GM19468 (cell line): ENCODE measurements around the gene RPP14.
"Not testable (repeated sequence)": the region's sequence is repeated elsewhere in the genome, so short reads cannot be mapped to it uniquely, and the experiment has no call there.

Experiments
- ATAC-seq: cut with Tn5 transposase; IDR thresholded peaks from one replicate; pipeline ENCODE4 v1.9.1; 2021; ENCODE audit warnings: mild to moderate bottlenecking, moderate library complexity, moderate number of reproducible peaks; ENCODE audit not compliant: unreplicated experiment; ENCODE audit errors: extremely low read depth

Gene RPP14

DNA sequence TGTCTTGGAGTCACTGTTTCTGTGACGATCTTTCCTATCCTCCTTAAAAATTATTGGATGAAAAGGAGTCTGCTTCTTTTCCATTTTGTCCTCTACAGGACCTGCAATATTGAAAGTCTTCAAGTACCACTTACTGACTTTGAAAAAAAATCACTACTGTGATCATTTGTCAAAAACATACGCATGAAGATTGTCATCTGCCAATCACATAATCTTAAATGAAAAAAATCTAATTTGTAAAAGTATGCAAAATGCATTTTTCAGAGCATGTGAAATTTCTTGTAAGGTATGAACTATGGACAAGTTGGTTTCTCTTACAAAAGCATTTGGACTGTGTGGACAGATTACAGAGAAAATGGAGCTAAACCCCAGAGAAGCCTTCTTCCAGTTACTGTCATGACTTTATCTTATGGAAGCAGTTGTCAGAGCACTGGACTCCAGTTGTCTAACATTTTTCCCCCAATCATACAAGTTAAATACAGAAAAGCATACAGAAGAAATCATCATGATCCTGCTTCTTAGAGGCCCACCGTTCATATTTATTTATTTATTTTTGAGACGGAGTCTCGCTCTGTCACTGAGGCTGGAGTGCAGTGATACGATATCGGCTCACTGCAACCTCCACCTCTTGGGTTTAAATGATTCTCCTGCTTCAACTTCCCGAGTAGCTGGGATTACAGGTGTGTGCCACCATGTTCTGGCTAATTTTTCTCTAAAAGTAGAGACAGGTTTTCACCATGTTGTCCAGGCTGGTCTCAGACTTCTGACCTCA is 23.3 kb downstream of the RPP14 start:
- ATAC-seq, result no peak

GRCh38 chr3:58329922-58330413 is 23.9 kb downstream of the RPP14 start:
- no peak for ATAC-seq

DNA sequence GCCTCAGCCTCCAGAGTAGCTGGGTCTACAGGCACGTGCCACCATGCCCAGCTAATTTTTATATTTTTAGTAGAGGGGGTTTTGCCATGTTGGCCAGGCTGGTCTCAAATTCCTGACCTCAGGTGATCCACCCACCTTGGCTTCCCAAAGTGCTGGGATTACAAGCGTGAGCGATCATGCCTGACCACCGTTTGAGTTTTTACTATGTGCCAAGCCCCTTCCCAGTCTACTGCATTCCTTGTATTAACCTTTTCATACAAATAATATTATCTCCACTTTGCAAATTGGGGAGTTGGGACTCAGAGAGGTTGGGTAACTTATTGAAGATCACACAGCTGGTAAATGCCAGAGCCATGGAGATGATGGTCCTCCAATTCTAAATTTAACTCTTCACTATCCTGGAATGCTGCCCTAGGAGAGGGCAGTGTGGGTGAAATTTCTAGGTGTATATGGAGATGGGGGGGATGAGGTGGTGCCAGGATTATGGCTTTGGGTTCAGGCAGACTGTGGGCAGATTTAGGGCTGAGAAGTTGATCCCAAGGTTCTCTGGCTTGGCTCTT is 25.6 kb downstream of the RPP14 start:
- no peak for ATAC-seq

- peak; percentile 37 for ATAC-seq
These were observed 26.6 kb downstream of the RPP14 start, which contains the start of gene PXK for GRCh38 chr3:58332575-58333188. TSS of gene PXK (plus strand) at chr3:58332892. CDS start at chr3:58332989, 97 bp downstream.

GRCh38 chr3:58333206-58334012 is 27.4 kb downstream of the RPP14 start:
- peak; percentile 4 for ATAC-seq

DNA sequence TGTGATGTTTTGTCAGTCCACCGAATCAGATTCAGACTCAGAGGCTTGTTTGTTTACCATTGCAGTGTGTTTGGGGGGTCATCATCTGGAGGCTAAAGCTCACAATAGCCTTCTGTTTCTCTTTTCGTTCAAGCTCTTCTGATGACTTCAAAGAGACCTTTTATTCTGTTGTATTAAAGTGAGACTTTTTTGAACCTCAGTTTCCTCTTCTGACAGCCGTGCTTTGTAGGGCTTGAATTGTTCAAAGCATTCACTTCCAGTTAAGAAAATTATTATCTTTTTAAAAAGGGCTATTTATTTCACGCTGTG is 27.9 kb downstream of the RPP14 start:
- no peak for ATAC-seq

DNA sequence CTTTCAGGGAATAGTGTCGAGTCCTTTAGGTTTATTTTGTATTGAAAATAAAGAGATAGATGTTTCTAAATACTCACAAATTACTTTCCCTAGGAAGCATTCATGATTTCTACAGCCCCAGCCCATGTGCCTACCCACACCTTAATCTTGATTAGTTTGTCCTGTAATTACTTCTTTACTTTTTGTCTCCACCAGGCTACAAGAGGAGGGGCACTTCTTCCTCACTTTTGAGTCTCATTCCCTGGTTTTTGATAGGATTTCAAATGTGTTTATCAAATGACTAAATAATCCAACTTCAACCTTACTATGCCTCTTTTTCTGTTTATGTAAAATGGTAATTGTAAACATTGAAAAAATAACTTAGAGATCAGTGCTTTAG is 28.4 kb downstream of the RPP14 start:
- no peak for ATAC-seq

- ATAC-seq, result no peak
These were observed 29.6 kb downstream of the RPP14 start for GRCh38 chr3:58335652-58335947.

DNA sequence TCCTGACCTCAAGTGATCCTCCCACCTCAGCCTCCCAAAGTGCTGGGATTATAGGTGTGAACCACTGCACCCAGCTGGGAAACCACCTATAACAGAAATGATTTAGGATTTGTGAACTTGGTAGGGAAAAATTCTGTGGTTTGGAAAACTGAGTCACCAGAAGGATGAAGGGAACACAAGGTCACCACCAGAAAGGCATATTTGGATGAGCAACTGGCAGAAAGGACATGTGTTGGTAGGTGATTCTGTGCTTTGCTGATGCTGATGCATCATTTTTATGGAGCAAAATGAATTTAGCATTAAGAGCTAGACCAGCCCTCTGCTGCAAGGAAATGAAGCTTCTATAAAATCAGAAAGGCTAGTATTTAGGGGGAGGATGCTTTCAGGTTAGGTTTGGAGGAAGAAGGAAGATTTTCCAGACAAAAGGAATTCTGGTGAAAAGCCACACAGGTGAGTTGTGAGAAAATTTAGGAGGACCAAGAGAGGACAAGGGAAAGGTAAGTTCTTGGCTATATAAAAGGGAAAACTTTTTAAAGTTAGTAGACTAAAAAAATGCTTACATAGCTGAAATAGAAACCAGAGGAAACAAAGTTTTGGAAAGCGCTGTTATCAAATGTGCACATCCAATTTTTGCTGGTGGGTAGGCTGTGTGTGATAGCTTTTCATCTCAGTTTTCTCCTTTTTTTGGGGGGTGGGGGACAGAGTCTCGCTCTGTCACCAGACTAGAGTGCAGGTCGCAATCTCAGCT is 30.3 kb downstream of the RPP14 start:
- ATAC-seq, result no peak

DNA sequence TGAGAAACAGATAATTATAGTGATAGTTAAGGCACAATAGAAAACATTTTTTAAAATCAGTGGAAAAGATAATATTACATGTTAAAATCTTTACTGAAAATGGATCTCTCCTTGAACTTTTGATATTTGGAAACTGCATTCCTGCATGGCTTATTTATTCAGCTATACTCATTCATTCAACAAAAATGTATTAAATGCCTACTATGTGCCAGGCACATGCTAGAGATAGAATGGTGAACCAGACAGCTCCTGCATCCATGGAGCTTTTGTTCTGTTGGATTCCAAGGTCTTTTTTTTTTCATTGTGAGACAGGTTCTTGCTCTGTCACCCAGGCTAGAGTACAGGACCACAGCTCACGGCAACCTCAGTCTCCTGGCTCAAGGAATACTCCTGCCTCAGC is 31.1 kb downstream of the RPP14 start:
- no peak for ATAC-seq

- ATAC-seq, result not testable (repeated sequence)
These were observed 33.1 kb downstream of the RPP14 start for GRCh38 chr3:58339146-58339545.

DNA sequence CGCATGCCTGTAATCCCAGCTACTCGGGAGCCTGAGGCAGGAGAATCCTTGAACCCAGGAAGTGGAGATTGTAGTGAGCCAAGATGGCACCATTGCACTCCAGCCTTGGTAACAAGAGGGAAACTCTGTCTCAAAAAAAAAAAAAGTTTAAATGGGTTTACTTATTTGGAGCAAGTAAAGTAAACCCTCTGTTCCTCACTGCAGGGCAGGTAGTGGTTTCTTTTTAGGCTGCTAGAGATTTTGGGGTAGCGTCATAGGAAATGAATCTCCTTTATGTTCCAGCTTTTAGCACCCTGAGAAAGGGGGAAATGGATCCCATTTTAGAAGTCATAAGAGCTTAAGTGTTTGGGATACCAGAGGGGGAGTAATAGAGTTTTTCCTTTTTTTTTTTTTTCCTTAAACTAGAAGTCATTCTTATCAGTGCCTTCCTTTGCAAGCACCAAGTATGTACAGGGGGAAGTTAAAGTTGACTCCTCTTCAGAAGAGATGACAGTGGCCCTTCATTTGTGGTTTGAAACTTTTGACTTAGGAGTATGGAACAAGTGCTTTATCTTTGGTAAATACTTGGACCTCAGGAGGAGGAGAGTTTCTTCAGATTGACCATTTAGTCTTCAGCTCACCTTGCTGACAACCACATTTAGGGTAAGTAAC is 34.7 kb downstream of the RPP14 start:
- no peak for ATAC-seq

DNA sequence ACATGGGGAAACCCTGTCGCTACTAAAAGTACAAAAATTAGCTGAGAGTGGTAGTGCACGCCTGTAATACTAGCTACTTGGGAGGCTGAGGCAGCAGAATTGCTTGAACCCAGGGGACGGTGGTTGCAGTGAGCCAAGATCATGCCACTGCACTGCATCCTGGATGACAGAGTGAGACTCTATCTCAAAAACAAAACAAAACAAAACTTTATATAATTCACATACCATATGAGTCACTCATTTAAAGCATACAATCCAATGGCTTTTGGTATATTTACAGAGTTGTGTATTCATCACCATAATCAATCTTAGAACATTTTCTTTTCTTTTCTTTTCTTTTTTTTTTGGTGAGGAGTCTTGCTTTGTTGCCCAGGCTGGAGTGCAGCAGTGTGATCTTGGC is 35.3 kb downstream of the RPP14 start:
- ATAC-seq, result no peak

- ATAC-seq, result no peak
These were observed 36.6 kb downstream of the RPP14 start for GRCh38 chr3:58342676-58343075.

- no peak for ATAC-seq
These were observed 39.4 kb downstream of the RPP14 start for GRCh38 chr3:58345457-58345856.

DNA sequence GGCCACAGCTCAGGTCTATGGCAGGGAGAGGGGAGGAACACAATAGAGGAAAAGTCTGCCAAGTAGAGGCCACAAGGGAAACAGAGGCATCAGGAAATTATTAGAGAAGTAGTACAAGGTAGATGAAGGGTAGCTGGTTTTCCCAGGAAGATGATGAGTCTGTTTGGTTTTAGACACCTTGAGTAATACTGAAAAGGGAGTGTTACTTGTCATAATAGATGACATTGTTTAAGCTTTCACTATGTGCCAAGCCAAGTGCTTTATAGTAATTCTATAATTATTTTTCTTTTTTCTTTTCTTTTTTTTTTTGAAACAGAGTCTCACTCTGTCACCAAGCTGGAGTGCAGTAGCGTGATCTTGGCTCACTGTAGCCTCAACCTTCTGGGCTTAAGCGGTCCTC is 40.3 kb downstream of the RPP14 start:
- no peak for ATAC-seq

- no peak for ATAC-seq
These were observed 41.9 kb downstream of the RPP14 start for GRCh38 chr3:58347984-58348383.

- ATAC-seq, result peak; percentile 85
These were observed 44.0 kb downstream of the RPP14 start for GRCh38 chr3:58349792-58350626.

DNA sequence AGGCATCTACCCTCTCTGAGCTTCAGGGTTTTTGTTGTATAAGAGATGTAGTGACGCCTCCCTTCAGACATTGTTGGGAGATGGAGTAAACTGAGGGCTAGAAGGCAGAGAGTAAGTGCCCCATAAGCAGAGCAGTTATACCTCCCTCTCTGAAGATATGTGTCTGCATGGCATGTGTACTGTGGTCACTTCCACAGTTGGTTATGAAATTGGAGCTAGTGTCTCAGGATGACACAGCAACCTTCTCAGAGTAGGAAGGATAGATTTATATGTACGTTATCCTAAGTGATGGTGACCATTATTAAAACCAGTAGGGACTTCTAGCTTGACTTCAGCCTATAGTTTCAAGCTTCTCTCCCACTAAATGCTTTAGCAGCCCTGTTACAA is 44.6 kb downstream of the RPP14 start:
- no peak for ATAC-seq
